Measurements from ENCODE around the gene IL17F.
"Not testable (repeated sequence)": the region's sequence is repeated elsewhere in the genome, so short reads cannot be mapped to it uniquely, and the experiment has no call there.

Gene IL17F

GRCh38 chr6:52249078-52249477 is 4.8 kb upstream of the IL17F start:
- no peak for DNase-seq

GRCh38 chr6:52245425-52245824 is 1.1 kb upstream of the IL17F start:
- DNase-seq: no peak

- DNase-seq: no peak
These were observed 912 bp downstream of the IL17F start for GRCh38 chr6:52243282-52243893.

- DNase-seq: no peak
These were observed 2.5 kb downstream of the IL17F start for GRCh38 chr6:52241819-52242218.

- DNase-seq: peak in 1 of 56 donors; percentile 1
These were observed 10.1 kb downstream of the IL17F start for GRCh38 chr6:52233975-52234823.

GRCh38 chr6:52233005-52233404 is 11.3 kb downstream of the IL17F start:
- no peak for DNase-seq

GRCh38 chr6:52231406-52232127 is 12.7 kb downstream of the IL17F start:
- DNase-seq: no peak

- no peak for DNase-seq
These were observed 13.6 kb downstream of the IL17F start for GRCh38 chr6:52230685-52231084.

GRCh38 chr6:52227495-52227894 is 16.8 kb downstream of the IL17F start:
- DNase-seq: no peak

GRCh38 chr6:52221302-52221701 is 23.0 kb downstream of the IL17F start:
- no peak for DNase-seq

- no peak for DNase-seq
These were observed 26.5 kb downstream of the IL17F start for GRCh38 chr6:52217761-52218160.

- DNase-seq: no peak
These were observed 27.2 kb downstream of the IL17F start for GRCh38 chr6:52216932-52217575.

- no peak for DNase-seq
These were observed 28.5 kb downstream of the IL17F start for GRCh38 chr6:52215787-52216186.

GRCh38 chr6:52213127-52213526 is 31.2 kb downstream of the IL17F start:
- no peak for DNase-seq

GRCh38 chr6:52210227-52210626 is 34.1 kb downstream of the IL17F start:
- no peak for DNase-seq

GRCh38 chr6:52209770-52210169 is 34.5 kb downstream of the IL17F start:
- no peak for DNase-seq

GRCh38 chr6:52208612-52209011 is 35.7 kb downstream of the IL17F start:
- DNase-seq: no peak

GRCh38 chr6:52207066-52207465 is 37.2 kb downstream of the IL17F start:
- DNase-seq: no peak

GRCh38 chr6:52201493-52201892 is 42.8 kb downstream of the IL17F start:
- DNase-seq: no peak

GRCh38 chr6:52201046-52201445 is 43.3 kb downstream of the IL17F start:
- DNase-seq: no peak

GRCh38 chr6:52200088-52200487 is 44.2 kb downstream of the IL17F start:
- not testable (repeated sequence) for DNase-seq

- no peak for DNase-seq
These were observed 48.4 kb downstream of the IL17F start for GRCh38 chr6:52195886-52196285.
